ES-I3 (cell line): ENCODE measurements around the gene CCT5.
"Not testable (repeated sequence)": the region's sequence is repeated elsewhere in the genome, so short reads cannot be mapped to it uniquely, and the experiment has no call there.

ENCODE experiments used
- H3K36me3 ChIP-seq: 2 replicates; pipeline ENCODE4 v1.6.1; 2013; ENCODE audit warnings: mild to moderate bottlenecking, low read length, control low read depth, moderate library complexity; ENCODE audit not compliant: insufficient read depth
- H3K4me1 ChIP-seq: 2 replicates; pipeline ENCODE4 v1.6.1; 2013; ENCODE audit warnings: mild to moderate bottlenecking, control low read depth, low read length; ENCODE audit not compliant: insufficient read depth
- H3K9ac ChIP-seq: 2 replicates; pipeline ENCODE4 v1.6.1; 2013; ENCODE audit warnings: low read depth, mild to moderate bottlenecking, low read length, moderate library complexity
- H3K9me3 ChIP-seq: 2 replicates; pipeline ENCODE4 v1.6.1; 2013; ENCODE audit warnings: mild to moderate bottlenecking, low read length, moderate library complexity; ENCODE audit not compliant: control insufficient read depth, insufficient read depth

The CCT5 gene

GRCh38 chr5:10276691-10277090, 26.6 kb downstream of the CCT5 start:
- peaks cover 12% of the 10 kb centered on the region for H3K4me1 ChIP-seq
- H3K9me3 ChIP-seq = no peaks in the 10 kb centered on the region
- H3K9ac ChIP-seq = no peak overlapping the region
- H3K36me3 ChIP-seq = no peaks in the 10 kb centered on the region

GRCh38 chr5:10277773-10278630, 27.9 kb downstream of the CCT5 start:
- Histone ChIP-seq H3K9me3 (no peaks in the 10 kb centered on the region), H3K4me1 (peaks cover 10% of the 10 kb centered on the region), H3K9ac (no peak overlapping the region), H3K36me3 (no peaks in the 10 kb centered on the region)

GRCh38 chr5:10278658-10279279, 28.7 kb downstream of the CCT5 start:
- Histone ChIP-seq H3K9me3 (no peaks in the 10 kb centered on the region), H3K36me3 (no peaks in the 10 kb centered on the region), H3K4me1 (peaks cover 10% of the 10 kb centered on the region), H3K9ac (no peak overlapping the region)

GRCh38 chr5:10279328-10279727, 29.2 kb downstream of the CCT5 start:
- H3K36me3 ChIP-seq = no peaks in the 10 kb centered on the region
- H3K4me1 ChIP-seq = peaks cover 10% of the 10 kb centered on the region
- H3K9me3 ChIP-seq = no peaks in the 10 kb centered on the region
- H3K9ac ChIP-seq = no peak overlapping the region

- no peak overlapping the region for H3K9ac ChIP-seq
- H3K9me3 ChIP-seq = no peaks in the 10 kb centered on the region
- H3K36me3 ChIP-seq = no peaks in the 10 kb centered on the region
- H3K4me1 ChIP-seq = peaks cover 10% of the 10 kb centered on the region
These were observed 30.0 kb downstream of the CCT5 start for GRCh38 chr5:10279925-10280720.

GRCh38 chr5:10283927-10284635, 34.0 kb downstream of the CCT5 start:
- Histone ChIP-seq H3K9ac (no peak overlapping the region), H3K4me1 (no peaks in the 10 kb centered on the region), H3K9me3 (no peaks in the 10 kb centered on the region), H3K36me3 (peaks cover 8% of the 10 kb centered on the region; the same call in 1 of the 2 replicates)

- H3K4me1 ChIP-seq, H3K9ac ChIP-seq, H3K36me3 ChIP-seq, H3K9me3 ChIP-seq: not testable (repeated sequence)
These were observed 35.3 kb downstream of the CCT5 start for GRCh38 chr5:10285362-10285761.

GRCh38 chr5:10286162-10286861, 36.2 kb downstream of the CCT5 start:
- no peaks in the 10 kb centered on the region for H3K9me3 ChIP-seq
- H3K4me1 ChIP-seq = no peaks in the 10 kb centered on the region
- peaks cover 8% of the 10 kb centered on the region; the same call in 1 of the 2 replicates for H3K36me3 ChIP-seq
- no peak overlapping the region for H3K9ac ChIP-seq

GRCh38 chr5:10286862-10287227, 36.8 kb downstream of the CCT5 start:
- no peaks in the 10 kb centered on the region for H3K4me1 ChIP-seq
- peaks cover 8% of the 10 kb centered on the region; the same call in 1 of the 2 replicates for H3K36me3 ChIP-seq
- no peaks in the 10 kb centered on the region for H3K9me3 ChIP-seq
- no peak overlapping the region for H3K9ac ChIP-seq

GRCh38 chr5:10288592-10289219, 38.6 kb downstream of the CCT5 start:
- H3K4me1 ChIP-seq = no peaks in the 10 kb centered on the region
- H3K9ac ChIP-seq = no peak overlapping the region
- no peaks in the 10 kb centered on the region for H3K9me3 ChIP-seq
- peaks cover 8% of the 10 kb centered on the region; the same call in 1 of the 2 replicates for H3K36me3 ChIP-seq

- Histone ChIP-seq H3K4me1 (no peaks in the 10 kb centered on the region), H3K9me3 (no peaks in the 10 kb centered on the region), H3K36me3 (peaks cover 8% of the 10 kb centered on the region; the same call in 1 of the 2 replicates), H3K9ac (no peak overlapping the region)
These were observed 39.3 kb downstream of the CCT5 start for GRCh38 chr5:10289353-10289752.

- H3K9ac ChIP-seq = no peak overlapping the region
These were observed 39.9 kb downstream of the CCT5 start for GRCh38 chr5:10289991-10290390.

GRCh38 chr5:10290438-10290837, 40.4 kb downstream of the CCT5 start:
- Histone ChIP-seq H3K9me3 (no peaks in the 10 kb centered on the region), H3K36me3 (peaks cover 8% of the 10 kb centered on the region; the same call in 1 of the 2 replicates), H3K9ac (no peak overlapping the region), H3K4me1 (no peaks in the 10 kb centered on the region)

More at GRCh38 chr5:10289991-10290390, 39.9 kb downstream of the CCT5 start:
- H3K36me3 ChIP-seq = peaks cover 8% of the 10 kb centered on the region; the same call in 1 of the 2 replicates
- H3K4me1 ChIP-seq = no peaks in the 10 kb centered on the region
- H3K9me3 ChIP-seq = no peaks in the 10 kb centered on the region
